Measurements from ENCODE around the gene PAQR9.

PAQR9 gene

GRCh38 chr3:142926368-142926944, 37.0 kb downstream of the PAQR9 start:
- DNase-seq (ENCODE audit: extremely low read depth in 1 of 2, low read depth in 1 of 2), result no peak

DNA sequence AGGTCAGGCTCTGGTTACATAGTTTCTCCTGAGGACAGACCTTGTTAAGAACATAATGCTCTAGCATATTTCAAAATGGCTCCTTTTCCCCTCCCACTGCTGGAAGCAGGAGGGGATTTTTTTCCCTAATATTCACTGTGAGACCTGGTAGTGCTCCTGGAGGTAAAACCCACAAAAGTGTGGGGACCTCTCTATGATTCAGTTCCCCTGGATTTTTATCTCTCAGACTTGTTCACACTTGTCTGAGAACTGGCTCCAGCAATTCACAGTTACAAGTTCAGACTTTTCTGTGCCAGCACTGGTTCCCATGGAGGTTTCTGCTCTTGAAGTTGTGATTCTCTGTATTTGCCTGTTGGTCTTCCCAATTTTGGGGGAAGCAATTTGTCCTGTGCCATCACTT, 38.3 kb downstream of the PAQR9 start:
- no peak for DNase-seq (ENCODE audit: extremely low read depth in 1 of 2, low read depth in 1 of 2)

DNA sequence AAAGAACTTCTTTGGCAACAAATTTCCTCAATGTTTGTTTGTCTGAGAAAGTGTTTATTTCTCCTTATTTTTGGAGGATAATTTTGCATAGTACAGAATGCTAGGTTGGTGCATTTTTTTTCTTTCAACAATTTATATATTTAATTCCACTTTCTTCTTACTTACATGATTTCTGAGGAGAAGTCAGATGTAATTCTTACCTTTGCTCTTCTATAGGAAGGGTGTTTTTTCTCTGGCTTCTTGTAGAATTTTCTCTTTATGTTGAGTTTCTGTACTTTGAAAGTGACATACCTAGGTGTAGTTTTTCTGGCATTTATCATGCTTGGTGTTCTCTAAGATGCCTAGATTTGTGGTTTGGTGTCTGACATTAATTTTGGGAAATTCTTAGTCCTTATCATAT, 39.8 kb downstream of the PAQR9 start:
- no peak for DNase-seq (ENCODE audit: extremely low read depth in 1 of 2, low read depth in 1 of 2)

DNA sequence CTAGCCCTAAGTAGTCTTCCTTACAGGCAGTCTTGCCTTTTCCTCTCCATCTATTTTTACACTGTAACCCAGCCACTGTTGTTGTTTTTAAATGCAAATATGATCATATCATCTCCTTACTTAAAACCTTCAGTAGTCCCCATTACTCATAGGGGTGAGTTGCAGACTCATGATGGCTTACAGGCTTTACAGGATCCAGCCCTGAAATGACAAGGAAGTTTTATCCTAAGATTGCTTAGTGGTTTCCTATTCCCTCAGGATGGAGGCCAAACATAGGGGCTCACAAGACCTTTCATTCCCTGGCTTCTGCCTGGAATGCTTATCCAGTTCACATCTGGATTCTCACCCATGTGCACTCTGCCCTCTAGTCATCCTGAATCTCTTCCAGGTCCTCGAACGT, 46.9 kb downstream of the PAQR9 start:
- DNase-seq (ENCODE audit: extremely low read depth in 1 of 2, low read depth in 1 of 2), result no peak

- no peak for DNase-seq (ENCODE audit: extremely low read depth in 1 of 2, low read depth in 1 of 2)
These were observed 47.8 kb downstream of the PAQR9 start for GRCh38 chr3:142915636-142916035.

- DNase-seq (ENCODE audit: extremely low read depth in 1 of 2, low read depth in 1 of 2), result no peak
These were observed 49.1 kb downstream of the PAQR9 start for GRCh38 chr3:142914286-142914811.

DNA sequence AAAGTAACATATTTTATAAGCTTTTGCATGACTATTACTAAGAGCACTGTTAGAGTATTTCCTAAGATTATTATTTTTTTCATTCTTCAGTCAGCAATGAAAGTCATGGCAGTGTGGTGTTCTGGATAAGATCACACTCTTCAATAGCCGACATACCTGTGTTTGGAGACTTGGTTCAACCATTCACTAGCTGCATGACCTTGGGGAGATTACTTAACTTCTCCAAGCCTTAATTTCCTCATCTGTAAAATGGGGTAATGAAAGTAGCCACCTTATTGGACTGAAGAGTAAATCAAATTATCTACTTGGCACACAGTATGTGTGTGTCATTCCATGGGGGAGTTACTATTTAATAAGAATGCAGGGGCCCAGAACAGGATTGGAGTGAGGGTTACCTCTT, 50.0 kb downstream of the PAQR9 start:
- no peak for DNase-seq (ENCODE audit: extremely low read depth in 1 of 2, low read depth in 1 of 2)

DNA sequence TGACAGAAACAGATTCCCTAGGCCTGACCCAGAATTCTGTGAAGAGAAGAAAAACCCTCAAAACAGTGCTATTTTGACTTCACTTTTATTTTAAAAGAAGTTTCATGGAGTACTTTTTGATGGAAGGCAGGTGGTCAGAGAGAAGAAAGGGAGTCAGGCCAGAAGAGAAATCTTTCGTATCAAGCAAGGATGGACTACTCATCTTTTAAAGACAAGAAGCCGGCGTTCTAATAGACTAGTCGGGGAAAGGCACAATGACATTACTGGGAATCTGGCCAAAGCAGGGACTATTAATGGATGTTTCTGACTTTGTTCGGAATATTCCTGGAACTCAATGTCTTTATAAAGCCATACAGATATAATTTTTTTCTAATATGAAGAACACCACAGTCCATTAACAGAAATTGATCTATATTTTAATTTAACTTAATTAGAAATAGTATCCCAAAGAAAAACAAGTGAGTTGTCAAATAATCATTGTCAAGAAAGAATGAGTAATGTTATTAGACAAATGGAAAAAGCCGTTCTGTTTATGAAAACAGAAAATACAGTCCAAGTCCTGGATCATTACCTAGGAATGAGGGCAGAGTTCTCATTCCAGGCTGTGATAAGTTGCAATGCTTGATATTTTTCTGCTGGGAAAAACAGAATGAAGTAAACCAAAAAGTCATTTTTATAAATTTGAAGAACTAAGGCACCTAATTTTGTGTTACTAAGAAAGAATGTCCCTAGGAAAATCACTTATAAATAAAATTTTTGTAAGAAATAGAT, 50.9 kb downstream of the PAQR9 start:
- no peak for DNase-seq (ENCODE audit: extremely low read depth in 1 of 2, low read depth in 1 of 2)
